CD14-positive monocyte (primary cell): ENCODE measurements around the gene AHSP. TPM values are rescaled to one million over a fixed set of nuclear protein-coding genes. Genes with fewer than 3 reads are reported as not detected.

Experiments used
- DNase-seq, 3 donors: peaks; one replicate each; pipeline ENCODE4 v3.0.0-alpha.2; 2011 to 2022
- H2AFZ ChIP-seq: 2 replicates; pipeline ENCODE4 v1.6.0; 2012; ENCODE audit warnings: mild to moderate bottlenecking, low read depth, low read length, inconsistent platforms; ENCODE audit not compliant: insufficient read depth, poor library complexity, severe bottlenecking
- H3K27ac ChIP-seq, 2 donors: 1 replicate in 1 of 2; 2 replicates in 1 of 2; pipeline ENCODE4 v1.5.1; 2012 to 2013; ENCODE audit warnings: low read length in 2 of 2, control low read depth in 1 of 2, inconsistent platforms in 1 of 2, low read depth in 1 of 2, mild to moderate bottlenecking in 1 of 2
- H3K27me3 ChIP-seq, 2 donors: one replicate each; pipeline versions ENCODE4 v1.6.0 to v1.6.1; 2011 to 2013; ENCODE audit warnings: low read length in 2 of 2; ENCODE audit not compliant: control insufficient read depth in 2 of 2, insufficient read depth in 2 of 2
- H3K36me3 ChIP-seq, 2 donors: replicated peaks in 1 of 2; 1 replicate in 1 of 2; 2 replicates in 1 of 2; pipeline versions ENCODE4 v1.5.1 to v1.6.1; 2012 to 2013; ENCODE audit warnings: low read length in 2 of 2, control low read depth in 1 of 2, inconsistent platforms in 1 of 2, mild to moderate bottlenecking in 1 of 2; ENCODE audit not compliant: insufficient read depth in 2 of 2, control insufficient read depth in 1 of 2
- H3K4me1 ChIP-seq, 2 donors: 1 replicate in 1 of 2; 2 replicates in 1 of 2; pipeline versions ENCODE4 v1.5.1 to v1.6.1; 2012 to 2013; ENCODE audit warnings: low read length in 2 of 2, control low read depth in 1 of 2, inconsistent platforms in 1 of 2, mild to moderate bottlenecking in 1 of 2, moderate library complexity in 1 of 2; ENCODE audit not compliant: insufficient read depth in 2 of 2, control insufficient read depth in 1 of 2
- H3K4me2 ChIP-seq: replicated peaks from 2 replicates; pipeline ENCODE3; 2012; ENCODE audit warnings: low read length, moderate library complexity, mild to moderate bottlenecking; ENCODE audit not compliant: poor library complexity, severe bottlenecking; ENCODE audit errors: extremely low read depth
- H3K4me3 ChIP-seq, 3 experiments: fragments of 200-600 bp in 1 of 3; sonication (generic) in 1 of 3; replicated peaks in 1 of 3; 1 replicate in 2 of 3; 2 replicates in 1 of 3; pipeline ENCODE4 v1.5.1; 2011 to 2013; ENCODE audit warnings: low read length in 3 of 3, mild to moderate bottlenecking in 3 of 3, control low read depth in 2 of 3, low read depth in 2 of 3, inconsistent platforms in 1 of 3, moderate library complexity in 1 of 3
- H3K79me2 ChIP-seq: 2 replicates; pipeline ENCODE4 v1.6.0; 2012; ENCODE audit warnings: mild to moderate bottlenecking, control low read depth, inconsistent platforms, low read length, moderate library complexity; ENCODE audit not compliant: insufficient read depth
- H3K9ac ChIP-seq: 2 replicates; pipeline ENCODE4 v1.6.0; 2017; ENCODE audit warnings: low read length, mild to moderate bottlenecking; ENCODE audit not compliant: insufficient read depth, poor library complexity, severe bottlenecking
- H3K9me3 ChIP-seq, 2 donors: replicated peaks in 1 of 2; 1 replicate in 1 of 2; 2 replicates in 1 of 2; pipeline versions ENCODE4 v1.5.1 to v1.6.1; 2012 to 2013; ENCODE audit warnings: low read length in 2 of 2, control low read depth in 1 of 2; ENCODE audit not compliant: control insufficient read depth in 1 of 2, insufficient read depth in 1 of 2
- H4K20me1 ChIP-seq: 2 replicates; pipeline ENCODE4 v1.6.0; 2012; ENCODE audit warnings: mild to moderate bottlenecking, low read length, control low read depth, moderate library complexity; ENCODE audit not compliant: insufficient read depth
- H3K27ac Mint-ChIP-seq, 7 donors: one replicate each; pipeline ENCODE4 v1.8.0; 2020; ENCODE audit warnings: mild to moderate bottlenecking in 7 of 7, mixed read lengths in 7 of 7, moderate library complexity in 6 of 7, inconsistent platforms in 2 of 7
- H3K27me3 Mint-ChIP-seq, 3 donors: one replicate each; pipeline ENCODE4 v1.8.0; 2021 to 2022; ENCODE audit warnings: low read depth in 3 of 3, mild to moderate bottlenecking in 3 of 3, mixed read lengths in 3 of 3, moderate library complexity in 3 of 3, inconsistent platforms in 1 of 3
- H3K36me3 Mint-ChIP-seq, 2 donors: one replicate each; pipeline ENCODE4 v1.8.0; 2020; ENCODE audit warnings: mixed read lengths in 2 of 2, inconsistent platforms in 1 of 2, mild to moderate bottlenecking in 1 of 2
- H3K4me1 Mint-ChIP-seq: one replicate; pipeline ENCODE4 v1.8.0; 2020; ENCODE audit warnings: mild to moderate bottlenecking, mixed read lengths
- H3K4me3 Mint-ChIP-seq, 2 donors: one replicate each; pipeline ENCODE4 v1.8.0; 2020; ENCODE audit warnings: mild to moderate bottlenecking in 2 of 2, mixed read lengths in 2 of 2, moderate library complexity in 1 of 2
- H3K9me3 Mint-ChIP-seq, 7 donors: one replicate each; pipeline ENCODE4 v1.8.0; 2020 to 2022; ENCODE audit warnings: mixed read lengths in 7 of 7, mild to moderate bottlenecking in 6 of 7, moderate library complexity in 6 of 7, inconsistent platforms in 2 of 7
- CTCF ChIP-seq: fragments of 200-600 bp; IDR thresholded peaks from one replicate; pipeline ENCODE4 v1.8.0; 2022; ENCODE audit warnings: antibody characterized with exemption, mild to moderate bottlenecking
- WGBS: methylation state at CpG from one replicate; pipeline ENCODE4 v1.1.5; 2013; ENCODE audit warnings: missing lambda C conversion rate; ENCODE audit not compliant: insufficient coverage; 5-methylcytosine and 5-hydroxymethylcytosine counted together
- intact Hi-C, 2 donors: fragments of 100-400 bp; cut with micrococcal nuclease; formaldehyde crosslinking; loops; one replicate each; pipeline versions ENCODE4 v1.15.0 to v1.15.1; 2023
- polyA plus RNA-seq, 3 donors: library from polyadenylated mRNA; depleted of rRNA in 1 of 3; unstranded in 2 of 3; stranded (reverse) in 1 of 3; fragments of 300-500 nt in 2 of 3; fragments of >200 nt in 1 of 3; fragmentation: Illumina TruSeq in 2 of 3; gene quantifications; 1 replicate in 2 of 3; 2 replicates in 1 of 3; pipeline ENCODE4 v1.2.3, GENCODE V29; 2012 to 2021

The AHSP gene
- polyA plus RNA-seq, 3 donors, result 0.84 TPM; not detected in 2

- peak overlapping the region in 1 of 3 experiments; percentile 51 for H3K4me3 ChIP-seq
- peaks cover 6% of the 10 kb centered on the region in 2 donors for H3K9me3 ChIP-seq
- Mint-ChIP-seq H3K9me3 (peaks cover 5 to 26% (median 18%) of the 10 kb centered on the region in 7 donors), H3K27ac (peak overlapping the region in 1 of 7 donors; percentile 31), H3K27me3 (peaks cover 25 to 40% (median 33%) of the 10 kb centered on the region in 3 donors), H3K36me3 (peaks cover 0 to 2% of the 10 kb centered on the region in 2 donors), H3K4me1 (peaks cover 12% of the 10 kb centered on the region), H3K4me3 (peak overlapping the region; percentile 57 to 81)
- no peak overlapping the region for H3K27ac ChIP-seq
- peak overlapping the region; percentile 44 for H3K4me2 ChIP-seq
- H3K79me2 ChIP-seq, result no peaks in the 10 kb centered on the region
- intact Hi-C loops, result no loop called here
- H3K27me3 ChIP-seq, result peaks cover 6 to 35% of the 10 kb centered on the region in 2 donors
- no peak for DNase-seq
- H3K36me3 ChIP-seq, result no peaks in the 10 kb centered on the region
- peaks cover 5 to 11% of the 10 kb centered on the region in 2 donors for H3K4me1 ChIP-seq
- no peak overlapping the region for H3K9ac ChIP-seq
- H4K20me1 ChIP-seq, result no peaks in the 10 kb centered on the region
- H2AFZ ChIP-seq, result peak overlapping the region; percentile 35
- WGBS, result 2% methylated on average over 24 of the region's 49 CpGs
- no peak for TF ChIP-seq CTCF
Observed at GRCh38 chr16:31568577-31569359, 41.1 kb downstream of the AHSP start.

GRCh38 chr16:31569360-31569717, 41.6 kb downstream of the AHSP start:
- WGBS, result under 1% methylated on average over 40 of the region's 46 CpGs
- no peaks in the 10 kb centered on the region for H3K79me2 ChIP-seq
- Mint-ChIP-seq H3K27ac (no peak overlapping the region), H3K36me3 (peaks cover 0 to 2% of the 10 kb centered on the region in 2 donors), H3K27me3 (peaks cover 25 to 40% (median 33%) of the 10 kb centered on the region in 3 donors), H3K4me3 (peak overlapping the region in 1 of 2 donors; percentile 86), H3K9me3 (peaks cover 5 to 26% (median 18%) of the 10 kb centered on the region in 7 donors), H3K4me1 (peaks cover 12% of the 10 kb centered on the region)
- no peaks in the 10 kb centered on the region for H3K36me3 ChIP-seq
- no peak overlapping the region for H3K27ac ChIP-seq
- peaks cover 6% of the 10 kb centered on the region in 2 donors for H3K9me3 ChIP-seq
- H4K20me1 ChIP-seq, result no peaks in the 10 kb centered on the region
- no peak overlapping the region for H3K9ac ChIP-seq
- peak overlapping the region; percentile 44 for H3K4me2 ChIP-seq
- no peak for DNase-seq
- H3K4me3 ChIP-seq, result peak overlapping the region in 1 of 3 experiments; percentile 51
- no peak for TF ChIP-seq CTCF
- peaks cover 5 to 11% of the 10 kb centered on the region in 2 donors for H3K4me1 ChIP-seq
- peak overlapping the region; percentile 35 for H2AFZ ChIP-seq
- intact Hi-C loops, result no loop called here
- peaks cover 6 to 35% of the 10 kb centered on the region in 2 donors for H3K27me3 ChIP-seq
